Parathyroid adenoma (tissue), 2 donors: ENCODE measurements around the gene TMEM150B.

ENCODE experiments used
- H2AFZ ChIP-seq: fragments of 300-600 bp; sonication (generic); one replicate; pipeline ENCODE4 v1.7.0; 2017; ENCODE audit warnings: antibody characterized with exemption, mild to moderate bottlenecking
- H3K27ac ChIP-seq: fragments of 300-600 bp; sonication (generic); one replicate; pipeline ENCODE4 v1.7.0; 2017
- H3K27me3 ChIP-seq: fragments of 300-600 bp; sonication (generic); one replicate; pipeline ENCODE4 v1.7.0; 2017; ENCODE audit warnings: low read length; ENCODE audit not compliant: control insufficient read depth, insufficient read depth
- H3K36me3 ChIP-seq: fragments of 300-600 bp; sonication (generic); one replicate; pipeline ENCODE4 v1.7.0; 2017; ENCODE audit warnings: low read length; ENCODE audit not compliant: control insufficient read depth, insufficient read depth
- H3K4me1 ChIP-seq: fragments of 300-600 bp; sonication (generic); one replicate; pipeline ENCODE4 v1.7.0; 2017; ENCODE audit warnings: control low read depth
- H3K4me2 ChIP-seq: fragments of 300-600 bp; sonication (generic); one replicate; pipeline ENCODE4 v1.7.0; 2017; ENCODE audit warnings: low read length
- H3K4me3 ChIP-seq: fragments of 300-600 bp; sonication (generic); one replicate; pipeline ENCODE4 v1.7.0; 2017; ENCODE audit warnings: low read depth, low read length
- H3K79me2 ChIP-seq: fragments of 300-600 bp; sonication (generic); one replicate; pipeline ENCODE4 v1.7.0; 2017; ENCODE audit warnings: control low read depth
- H3K9ac ChIP-seq: fragments of 300-600 bp; sonication (generic); one replicate; pipeline ENCODE4 v1.7.0; 2017; ENCODE audit warnings: mild to moderate bottlenecking
- H3K9me3 ChIP-seq: fragments of 300-600 bp; sonication (generic); one replicate; pipeline ENCODE4 v1.7.0; 2017; ENCODE audit warnings: low read length; ENCODE audit not compliant: control insufficient read depth
- TF ChIP-seq, protein P1 (sequence below): fragments of 300-600 bp; sonication (generic); IDR thresholded peaks from one replicate; pipeline ENCODE4 v1.7.0; 2017; ENCODE audit warnings: antibody characterized with exemption, mild to moderate bottlenecking
- donor health status: primary hyperparathyroidism.

The TMEM150B gene

DNA sequence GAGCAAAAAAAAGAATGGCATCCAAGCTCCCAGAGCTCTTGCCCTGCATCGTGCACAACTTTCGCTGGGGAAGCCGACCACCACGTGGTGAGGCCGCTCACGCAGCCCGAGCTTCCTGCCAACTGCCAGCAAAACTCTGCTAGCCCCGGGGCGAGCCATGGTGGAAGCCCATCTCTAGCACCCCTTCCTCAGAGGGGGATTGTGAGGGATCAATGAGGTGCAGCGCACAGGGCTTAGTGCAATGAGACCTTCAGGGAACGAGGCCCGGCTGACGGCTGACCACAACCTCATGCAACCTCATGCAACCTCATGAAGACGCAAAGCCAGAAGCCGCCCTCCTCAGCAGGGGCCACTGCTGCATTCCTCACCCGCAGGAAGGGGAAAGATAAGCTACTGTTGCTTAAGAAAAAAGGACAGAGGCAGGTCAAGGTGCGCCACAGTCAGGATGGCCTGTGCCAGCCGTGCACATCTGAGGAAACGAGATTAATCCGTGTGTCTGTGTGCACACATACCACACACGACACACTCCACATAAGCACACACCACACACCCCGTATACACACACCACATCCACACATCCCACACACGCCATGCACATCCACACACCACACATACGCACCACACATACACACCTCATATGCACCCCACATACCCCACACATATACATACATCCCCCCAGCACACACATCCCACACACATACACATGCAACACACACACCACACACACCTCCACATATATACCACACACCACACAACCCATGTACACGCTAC is 54.8 kb downstream of the TMEM150B start:
- no peak overlapping the region for H3K9ac ChIP-seq
- H2AFZ ChIP-seq, result no peak overlapping the region
- no peak overlapping the region for H3K4me3 ChIP-seq
- H3K4me2 ChIP-seq, result no peak overlapping the region
- H3K79me2 ChIP-seq, result peaks cover 17% of the 10 kb centered on the region
- H3K36me3 ChIP-seq, result no peaks in the 10 kb centered on the region
- no peaks in the 10 kb centered on the region for H3K27me3 ChIP-seq
- H3K9me3 ChIP-seq, result no peaks in the 10 kb centered on the region
- TF ChIP-seq, protein P1, sequence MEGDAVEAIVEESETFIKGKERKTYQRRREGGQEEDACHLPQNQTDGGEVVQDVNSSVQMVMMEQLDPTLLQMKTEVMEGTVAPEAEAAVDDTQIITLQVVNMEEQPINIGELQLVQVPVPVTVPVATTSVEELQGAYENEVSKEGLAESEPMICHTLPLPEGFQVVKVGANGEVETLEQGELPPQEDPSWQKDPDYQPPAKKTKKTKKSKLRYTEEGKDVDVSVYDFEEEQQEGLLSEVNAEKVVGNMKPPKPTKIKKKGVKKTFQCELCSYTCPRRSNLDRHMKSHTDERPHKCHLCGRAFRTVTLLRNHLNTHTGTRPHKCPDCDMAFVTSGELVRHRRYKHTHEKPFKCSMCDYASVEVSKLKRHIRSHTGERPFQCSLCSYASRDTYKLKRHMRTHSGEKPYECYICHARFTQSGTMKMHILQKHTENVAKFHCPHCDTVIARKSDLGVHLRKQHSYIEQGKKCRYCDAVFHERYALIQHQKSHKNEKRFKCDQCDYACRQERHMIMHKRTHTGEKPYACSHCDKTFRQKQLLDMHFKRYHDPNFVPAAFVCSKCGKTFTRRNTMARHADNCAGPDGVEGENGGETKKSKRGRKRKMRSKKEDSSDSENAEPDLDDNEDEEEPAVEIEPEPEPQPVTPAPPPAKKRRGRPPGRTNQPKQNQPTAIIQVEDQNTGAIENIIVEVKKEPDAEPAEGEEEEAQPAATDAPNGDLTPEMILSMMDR, result no peak
- H3K27ac ChIP-seq, result no peak overlapping the region
- no peaks in the 10 kb centered on the region for H3K4me1 ChIP-seq

DNA sequence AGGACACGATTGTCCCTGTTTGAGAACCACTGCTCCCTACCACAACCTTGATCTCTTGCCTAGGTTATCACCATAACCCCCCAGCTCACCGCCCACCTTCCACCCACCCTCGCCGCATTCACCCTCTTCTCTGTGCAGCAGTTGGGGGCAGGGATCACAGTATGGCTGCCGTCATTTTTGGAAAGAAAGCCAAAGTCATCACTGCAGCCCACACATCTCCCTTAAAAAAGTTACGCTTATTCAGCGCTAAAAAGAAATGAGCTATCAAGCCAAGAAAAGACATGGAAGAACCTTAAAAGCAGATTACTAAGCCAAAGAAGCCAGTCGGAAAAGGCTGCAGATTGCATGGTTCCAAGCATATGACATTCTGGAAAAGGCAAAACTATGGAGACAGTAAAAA is 55.8 kb downstream of the TMEM150B start:
- Histone ChIP-seq H3K4me1 (no peaks in the 10 kb centered on the region), H3K4me2 (no peak overlapping the region), H3K27me3 (no peaks in the 10 kb centered on the region), H3K9me3 (no peaks in the 10 kb centered on the region), H3K4me3 (no peak overlapping the region), H3K36me3 (no peaks in the 10 kb centered on the region), H2AFZ (no peak overlapping the region), H3K27ac (no peak overlapping the region), H3K9ac (no peak overlapping the region), H3K79me2 (peaks cover 17% of the 10 kb centered on the region)
- TF ChIP-seq, protein P1, result no peak

DNA sequence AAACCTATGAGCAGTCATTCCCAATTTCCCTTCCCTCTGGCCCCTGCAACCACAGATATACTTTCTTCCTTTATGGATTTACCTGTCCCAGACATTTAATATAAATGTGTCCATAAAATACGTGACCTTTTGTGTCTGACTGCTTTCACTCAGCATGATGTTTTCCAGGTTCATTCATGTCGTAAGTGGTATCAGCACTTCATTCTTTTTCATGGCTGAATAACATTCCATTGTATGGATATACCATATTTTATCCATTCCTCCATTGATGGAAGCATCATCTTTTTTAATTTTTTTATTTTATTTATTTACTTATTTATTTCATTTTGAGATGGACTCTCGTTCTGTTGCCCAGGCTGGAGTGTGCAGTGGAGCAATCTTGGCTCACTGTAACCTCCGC is 58.3 kb downstream of the TMEM150B start:
- Histone ChIP-seq H3K9me3 (no peaks in the 10 kb centered on the region), H3K27ac (no peak overlapping the region), H3K79me2 (peaks cover 14% of the 10 kb centered on the region), H3K4me3 (no peak overlapping the region), H3K9ac (no peak overlapping the region), H3K27me3 (no peaks in the 10 kb centered on the region), H3K36me3 (no peaks in the 10 kb centered on the region), H3K4me2 (no peak overlapping the region), H3K4me1 (no peaks in the 10 kb centered on the region), H2AFZ (no peak overlapping the region)
- TF ChIP-seq, protein P1, result no peak

DNA sequence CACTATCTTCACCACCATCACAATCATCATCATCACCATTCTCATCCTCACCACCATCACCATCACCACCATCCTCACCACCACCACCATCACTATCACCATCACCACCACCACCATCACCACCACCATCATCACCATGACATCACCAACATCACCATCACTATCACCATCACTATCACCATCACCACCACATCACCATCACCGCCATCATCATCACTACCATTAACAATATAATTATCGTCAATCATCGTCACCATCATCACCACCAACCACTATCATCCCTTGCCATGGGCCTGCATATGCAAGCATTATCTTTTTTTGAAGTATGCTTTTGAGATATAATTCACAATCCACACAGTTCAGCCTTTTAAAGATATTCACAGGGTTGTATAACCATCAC is 58.7 kb downstream of the TMEM150B start:
- no peaks in the 10 kb centered on the region for H3K9me3 ChIP-seq
- no peak overlapping the region for H3K27ac ChIP-seq
- no peak overlapping the region for H3K4me3 ChIP-seq
- no peak overlapping the region for H2AFZ ChIP-seq
- no peaks in the 10 kb centered on the region for H3K27me3 ChIP-seq
- no peak overlapping the region for H3K4me2 ChIP-seq
- H3K79me2 ChIP-seq, result peaks cover 10% of the 10 kb centered on the region
- no peak overlapping the region for H3K9ac ChIP-seq
- no peaks in the 10 kb centered on the region for H3K4me1 ChIP-seq
- TF ChIP-seq, protein P1, result no peak
- no peaks in the 10 kb centered on the region for H3K36me3 ChIP-seq
